ENCODE measurements around the gene MITF.

DNA sequence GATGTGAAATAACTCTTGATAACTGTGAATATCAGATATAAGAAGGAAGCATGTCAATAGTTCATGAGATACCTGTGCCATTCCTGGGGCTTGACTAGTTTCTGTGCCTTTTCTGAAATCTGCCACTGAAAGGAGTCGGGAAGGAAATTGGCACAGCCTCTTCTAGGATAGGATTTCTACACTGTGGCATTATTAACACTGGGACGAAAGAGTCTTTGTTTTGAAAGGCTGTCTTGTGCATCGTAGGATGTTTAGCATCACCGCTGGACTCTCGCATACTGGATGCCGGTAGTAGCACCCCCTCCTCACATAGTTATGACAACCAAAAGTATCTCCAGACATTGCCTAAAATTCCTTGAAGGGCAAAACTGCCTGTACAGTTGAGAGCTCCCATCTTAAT lies 182.4 kb downstream of the MITF start:
- no peak for TF ChIP-seq POLR2AphosphoS5 (IDR thresholded peaks at IDR 0.05; ENCODE audit: borderline replicate concordance, low read depth, low read length)
- no peak for TF ChIP-seq EZH2 (IDR thresholded peaks at IDR 0.05)
- no peak for TF ChIP-seq FOXP2 (optimal IDR thresholded peaks at IDR 0.05; ENCODE audit: control extremely low read depth, extremely low read length, insufficient read depth)
